Cardiac muscle cell (in vitro differentiated cells and primary cell): Measurements from ENCODE around the gene TRIO. TPM values are rescaled to one million over a fixed set of nuclear protein-coding genes. Genes with fewer than 3 reads are reported as not detected.

Source experiments
- DNase-seq, 2 donors: peaks; one replicate each; pipeline versions ENCODE4 v3.0.0 to v3.0.0-alpha.2; 2010 to 2017; ENCODE audit warnings: low read depth in 1 of 2, low spot score in 1 of 2
- H3K27ac ChIP-seq: fragments of 200-600 bp; sonication (generic); 2 replicates; pipeline ENCODE4 v1.5.1; 2016
- H3K27me3 ChIP-seq: fragments of 200-600 bp; sonication (generic); 2 replicates; pipeline ENCODE4 v1.6.0; 2016; ENCODE audit warnings: control low read depth
- H3K36me3 ChIP-seq: fragments of 200-600 bp; sonication (generic); 2 replicates; pipeline ENCODE4 v1.5.1; 2016; ENCODE audit warnings: control low read depth
- H3K4me1 ChIP-seq: fragments of 200-600 bp; sonication (generic); 2 replicates; pipeline ENCODE4 v1.8.1; 2017; ENCODE audit warnings: low read depth, mild to moderate bottlenecking, mixed run types
- H3K4me3 ChIP-seq: fragments of 200-600 bp; sonication (generic); 2 replicates; pipeline ENCODE4 v1.5.1; 2016; ENCODE audit warnings: mild to moderate bottlenecking
- H3K9me3 ChIP-seq: fragments of 200-600 bp; sonication (generic); 2 replicates; pipeline ENCODE4 v1.5.1; 2017; ENCODE audit warnings: low read depth, mild to moderate bottlenecking, control low read depth
- polyA plus RNA-seq: library from polyadenylated mRNA; unstranded; fragments of >200 nt; fragmentation: Nextera tagmentation; extraction: Ambion mirVana; gene quantifications from 2 replicates; pipeline ENCODE4 v1.2.1, GENCODE V29; 2016
- total RNA-seq: library from RNA; depleted of rRNA; stranded (reverse); fragments of >200 nt; gene quantifications from 2 replicates; pipeline ENCODE4 v1.2.3, GENCODE V29; 2016
- TF ChIP-seq, protein P1 (sequence below): IDR thresholded peaks from 2 replicates; pipeline ENCODE4 v1.5.1; 2012; ENCODE audit warnings: low read depth, mild to moderate bottlenecking, low read length

TRIO gene
- total and polyA plus RNA-seq, 2 experiments from 2014 or later: 15.5 to 104 TPM

DNA sequence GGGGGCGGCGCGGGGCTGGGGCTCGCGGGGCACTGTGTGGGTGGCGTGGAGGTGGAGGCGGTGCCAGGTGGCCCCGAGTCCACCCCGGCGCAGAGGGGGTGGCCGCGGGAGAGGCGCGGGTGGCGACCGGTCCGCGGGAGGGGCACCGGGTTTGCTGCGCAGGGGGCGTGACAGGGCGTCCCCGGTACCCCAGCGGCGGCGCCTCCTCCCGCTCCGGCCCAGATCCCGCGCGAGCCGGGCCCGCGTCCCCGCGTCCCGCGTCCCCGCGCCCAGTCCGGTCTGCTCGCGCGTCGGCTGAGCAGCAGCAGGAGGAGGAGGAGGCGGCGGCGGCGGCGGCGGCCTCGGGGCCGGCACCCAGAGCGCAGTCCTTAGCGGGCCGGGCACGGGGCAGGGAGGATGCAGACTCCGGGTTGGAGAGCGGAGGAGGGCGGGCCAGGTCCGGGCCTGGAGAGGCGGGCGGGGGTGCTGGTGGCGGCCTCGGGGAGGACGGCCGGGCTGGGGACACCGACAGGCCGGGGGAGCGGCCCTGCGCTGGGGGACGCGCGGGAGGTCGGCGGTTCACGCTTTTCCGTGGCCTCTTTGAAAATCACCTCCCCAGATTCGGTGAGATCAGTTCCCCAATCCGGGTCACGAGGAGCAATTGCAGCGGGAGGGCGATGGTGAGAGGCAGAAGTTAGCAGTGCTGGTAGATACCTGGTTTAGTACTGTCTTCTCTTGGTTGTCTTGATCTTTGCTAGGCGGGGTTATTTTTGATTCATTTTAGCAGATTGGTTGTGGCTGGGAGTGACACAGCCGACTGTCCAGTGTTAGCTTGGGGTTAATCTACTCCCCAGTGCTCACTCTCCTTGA is 1.7 kb downstream of the TRIO start:
- TF ChIP-seq, protein P1, sequence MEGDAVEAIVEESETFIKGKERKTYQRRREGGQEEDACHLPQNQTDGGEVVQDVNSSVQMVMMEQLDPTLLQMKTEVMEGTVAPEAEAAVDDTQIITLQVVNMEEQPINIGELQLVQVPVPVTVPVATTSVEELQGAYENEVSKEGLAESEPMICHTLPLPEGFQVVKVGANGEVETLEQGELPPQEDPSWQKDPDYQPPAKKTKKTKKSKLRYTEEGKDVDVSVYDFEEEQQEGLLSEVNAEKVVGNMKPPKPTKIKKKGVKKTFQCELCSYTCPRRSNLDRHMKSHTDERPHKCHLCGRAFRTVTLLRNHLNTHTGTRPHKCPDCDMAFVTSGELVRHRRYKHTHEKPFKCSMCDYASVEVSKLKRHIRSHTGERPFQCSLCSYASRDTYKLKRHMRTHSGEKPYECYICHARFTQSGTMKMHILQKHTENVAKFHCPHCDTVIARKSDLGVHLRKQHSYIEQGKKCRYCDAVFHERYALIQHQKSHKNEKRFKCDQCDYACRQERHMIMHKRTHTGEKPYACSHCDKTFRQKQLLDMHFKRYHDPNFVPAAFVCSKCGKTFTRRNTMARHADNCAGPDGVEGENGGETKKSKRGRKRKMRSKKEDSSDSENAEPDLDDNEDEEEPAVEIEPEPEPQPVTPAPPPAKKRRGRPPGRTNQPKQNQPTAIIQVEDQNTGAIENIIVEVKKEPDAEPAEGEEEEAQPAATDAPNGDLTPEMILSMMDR: no peak
- Histone ChIP-seq H3K4me3 (peak overlapping the region; percentile 91), H3K36me3 (no peaks in the 10 kb centered on the region), H3K27ac (peak overlapping the region; percentile 81), H3K9me3 (no peaks in the 10 kb centered on the region), H3K4me1 (peaks cover 45% of the 10 kb centered on the region), H3K27me3 (no peaks in the 10 kb centered on the region)
- peak; percentile 75 to 79 for DNase-seq

DNA sequence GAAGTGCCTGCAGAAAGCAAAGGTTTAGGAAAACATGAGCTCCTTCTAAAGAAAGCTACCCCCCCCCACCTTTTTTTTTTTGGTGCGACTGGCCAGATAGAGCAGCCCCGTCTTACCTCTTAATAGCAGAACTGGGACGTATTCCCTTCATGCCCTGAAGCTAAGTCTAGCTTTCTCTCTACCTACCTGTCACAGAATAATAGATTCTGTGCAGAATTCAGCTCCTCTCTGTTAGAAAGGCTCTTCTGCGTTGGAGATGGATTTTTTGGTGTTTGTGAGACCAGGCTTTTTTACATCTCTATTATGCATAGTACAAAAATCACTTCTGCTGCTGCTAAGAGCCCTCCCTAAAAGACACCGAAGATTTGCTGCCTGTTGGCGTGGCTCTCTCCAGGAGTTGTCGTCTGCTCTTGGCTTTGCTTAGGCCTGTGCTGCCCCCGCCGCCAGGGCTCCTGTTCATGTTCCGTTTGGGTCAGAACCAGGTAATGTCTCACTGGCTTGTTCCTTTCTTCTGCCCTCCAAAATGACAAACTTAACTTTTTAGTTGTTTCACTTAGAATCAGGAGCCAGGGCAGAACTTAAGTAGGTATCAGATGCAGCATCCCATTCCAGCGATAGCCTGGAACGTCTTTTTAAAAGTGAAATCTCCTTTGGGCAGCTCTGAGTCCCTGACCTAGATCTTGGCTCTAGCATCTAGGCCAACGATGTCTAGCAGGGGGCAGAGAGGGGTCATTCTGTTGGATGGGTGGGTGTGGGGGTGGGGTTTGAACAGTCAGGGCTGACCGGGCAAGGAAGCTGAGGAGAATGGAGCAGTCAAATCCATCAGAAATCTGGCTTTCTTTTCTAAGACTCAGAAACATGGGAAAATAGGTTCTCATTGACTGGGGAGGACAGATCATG is 2.5 kb downstream of the TRIO start:
- peak overlapping the region; percentile 91 for H3K4me3 ChIP-seq
- no peaks in the 10 kb centered on the region for H3K9me3 ChIP-seq
- H3K27ac ChIP-seq: peak overlapping the region; percentile 81
- TF ChIP-seq, protein P1: no peak
- H3K27me3 ChIP-seq: no peaks in the 10 kb centered on the region
- H3K4me1 ChIP-seq: peaks cover 52% of the 10 kb centered on the region
- no peaks in the 10 kb centered on the region for H3K36me3 ChIP-seq
- no peak for DNase-seq

DNA sequence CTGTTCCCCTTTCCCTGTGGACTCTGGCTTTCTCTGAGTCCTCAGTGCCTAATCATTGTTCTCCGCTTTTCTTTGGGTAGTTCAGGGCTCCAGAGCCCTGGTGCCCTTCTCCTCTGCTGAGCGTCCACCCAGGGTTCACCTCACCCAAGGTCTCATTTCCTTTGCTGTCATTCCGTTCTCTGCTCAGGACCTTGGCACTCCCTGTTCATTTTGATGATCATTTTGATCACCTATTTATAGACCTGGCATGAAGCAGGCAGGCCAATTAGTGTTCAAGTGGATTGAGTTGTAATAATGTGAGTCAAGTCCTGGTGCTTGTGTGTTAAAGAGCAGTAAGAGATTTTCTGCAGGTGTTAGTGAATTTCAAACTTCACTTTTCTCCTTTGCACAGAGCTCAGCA is 3.6 kb downstream of the TRIO start:
- Histone ChIP-seq H3K9me3 (no peaks in the 10 kb centered on the region), H3K4me1 (peaks cover 52% of the 10 kb centered on the region), H3K27ac (no peak overlapping the region), H3K36me3 (no peaks in the 10 kb centered on the region), H3K27me3 (no peaks in the 10 kb centered on the region), H3K4me3 (no peak overlapping the region)
- no peak for DNase-seq
- TF ChIP-seq, protein P1: no peak

DNA sequence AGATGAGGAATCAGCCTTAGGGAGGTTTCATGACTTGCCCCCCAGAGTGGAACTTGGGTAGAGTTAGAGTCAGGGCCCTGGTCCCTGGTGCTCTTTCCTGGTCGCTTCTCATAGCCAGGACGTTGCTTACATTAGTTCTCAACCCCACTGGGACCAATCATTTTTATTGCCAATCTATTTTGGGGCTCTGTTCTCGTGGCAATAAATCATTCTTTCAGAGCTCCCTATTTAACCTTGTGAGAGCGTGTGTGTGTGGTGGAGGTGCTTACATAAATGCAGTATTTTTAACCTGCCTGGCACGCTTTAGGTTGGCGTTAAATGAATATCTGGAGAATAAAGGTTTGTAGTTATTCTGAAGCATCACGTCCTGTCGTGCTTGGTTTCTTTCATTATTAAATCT is 4.1 kb downstream of the TRIO start:
- H3K27me3 ChIP-seq: no peaks in the 10 kb centered on the region

DNA sequence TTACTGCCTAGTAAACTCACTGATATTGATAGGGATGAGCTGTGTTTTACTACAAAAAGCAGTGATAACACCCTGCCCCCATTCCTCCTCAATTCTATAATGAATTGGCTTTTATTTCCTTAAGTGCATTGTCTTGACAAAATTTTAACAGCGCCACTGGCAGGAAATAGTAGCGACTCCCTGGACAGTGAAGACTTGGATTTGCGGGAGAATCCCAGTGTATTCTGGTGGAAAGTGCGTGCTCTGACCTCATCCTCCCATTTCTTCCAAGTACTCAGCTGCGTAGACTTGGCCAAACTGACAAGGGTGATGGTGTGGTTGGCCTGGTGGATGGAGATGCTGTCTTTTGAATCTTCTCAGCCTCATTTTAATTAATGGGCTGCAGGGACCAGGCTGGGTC is 5.3 kb downstream of the TRIO start:
- Histone ChIP-seq H3K27me3 (no peaks in the 10 kb centered on the region), H3K9me3 (no peaks in the 10 kb centered on the region), H3K27ac (no peak overlapping the region), H3K4me3 (no peak overlapping the region), H3K4me1 (peaks cover 61% of the 10 kb centered on the region), H3K36me3 (no peaks in the 10 kb centered on the region)
- no peak for DNase-seq
- TF ChIP-seq, protein P1: no peak

More for the DNA sequence above, 4.1 kb downstream of the TRIO start:
- Histone ChIP-seq H3K27ac (no peak overlapping the region), H3K4me3 (no peak overlapping the region), H3K36me3 (no peaks in the 10 kb centered on the region), H3K4me1 (peaks cover 52% of the 10 kb centered on the region), H3K9me3 (no peaks in the 10 kb centered on the region)
- no peak for DNase-seq
- TF ChIP-seq, protein P1: no peak
